Activated CD4-positive, alpha-beta memory T cell treated with anti-CD3 and anti-CD28 coated beads, Interleukin-2, amount 10 ng/mL, durations not matched to agents 7 days and 5 days (primary cell): ENCODE results near the gene NEO1. TPM values are rescaled to one million over a fixed set of nuclear protein-coding genes. Genes with fewer than 3 reads are reported as not detected.

Experiments
- CTCF ChIA-PET: fragments of 350-600 bp; sonication (Branson Sonifier 250); formaldehyde crosslinking; loops from one replicate; lab custom pipeline; 2021; ENCODE audit warnings: antibody characterized with exemption, inconsistent platforms; lab: Charles Lee
- POLR2A ChIA-PET: fragments of 350-600 bp; sonication (Branson Sonifier 250); formaldehyde crosslinking; loops from one replicate; lab custom pipeline; 2021; ENCODE audit warnings: antibody characterized with exemption; lab: Charles Lee
- DNase-seq: peaks from one replicate; pipeline ENCODE4 v3.0.0-alpha.2; 2020
- H3K27ac Mint-ChIP-seq: one replicate; pipeline ENCODE4 v1.8.0; 2021; ENCODE audit warnings: mild to moderate bottlenecking, mixed read lengths
- H3K27me3 Mint-ChIP-seq: one replicate; pipeline ENCODE4 v1.8.0; 2021; ENCODE audit warnings: mixed read lengths
- H3K36me3 Mint-ChIP-seq: one replicate; pipeline ENCODE4 v1.8.0; 2021; ENCODE audit warnings: low read depth, mixed read lengths
- H3K4me1 Mint-ChIP-seq: one replicate; pipeline ENCODE4 v1.8.0; 2021; ENCODE audit warnings: mixed read lengths
- H3K4me3 Mint-ChIP-seq: one replicate; pipeline ENCODE4 v1.8.0; 2021; ENCODE audit warnings: mild to moderate bottlenecking, mixed read lengths
- H3K9me3 Mint-ChIP-seq: one replicate; pipeline ENCODE4 v1.8.0; 2021; ENCODE audit warnings: mixed read lengths
- total RNA-seq, 2 experiments: library from RNA; stranded (reverse); gene quantifications; one replicate each; pipeline ENCODE4 v1.2.3, GENCODE V29; 2021

The NEO1 gene
- total RNA-seq, 2 experiments from 2014 or later: 7.6 to 8.3 TPM

DNA sequence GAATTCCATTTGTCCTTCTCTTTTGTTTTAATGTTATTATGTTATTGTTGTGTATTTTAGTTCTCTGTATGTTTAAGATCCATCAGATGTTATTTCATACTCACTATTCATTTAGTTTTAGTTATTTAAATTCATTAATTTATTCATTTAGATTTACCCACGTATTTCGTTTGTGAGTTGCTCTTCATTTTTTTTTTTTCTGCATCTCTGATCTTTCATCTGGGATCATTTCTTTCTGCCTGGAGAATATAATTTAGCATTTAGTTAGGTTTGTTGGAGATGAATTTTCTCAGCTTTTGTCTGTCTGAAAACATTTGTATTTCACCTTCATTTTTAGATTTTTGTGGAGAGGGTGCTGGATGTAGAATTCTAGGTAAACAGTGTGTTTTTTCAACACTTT, 12.9 kb downstream of the NEO1 start:
- Mint-ChIP-seq H3K9me3 (no peaks in the 10 kb centered on the region), H3K27ac (no peak overlapping the region), H3K27me3 (peaks cover 11% of the 10 kb centered on the region), H3K4me1 (no peaks in the 10 kb centered on the region), H3K36me3 (no peaks in the 10 kb centered on the region), H3K4me3 (no peak overlapping the region)
- DNase-seq: no peak
- ChIA-PET CTCF (no interaction called here), POLR2A (no interaction called here)

DNA sequence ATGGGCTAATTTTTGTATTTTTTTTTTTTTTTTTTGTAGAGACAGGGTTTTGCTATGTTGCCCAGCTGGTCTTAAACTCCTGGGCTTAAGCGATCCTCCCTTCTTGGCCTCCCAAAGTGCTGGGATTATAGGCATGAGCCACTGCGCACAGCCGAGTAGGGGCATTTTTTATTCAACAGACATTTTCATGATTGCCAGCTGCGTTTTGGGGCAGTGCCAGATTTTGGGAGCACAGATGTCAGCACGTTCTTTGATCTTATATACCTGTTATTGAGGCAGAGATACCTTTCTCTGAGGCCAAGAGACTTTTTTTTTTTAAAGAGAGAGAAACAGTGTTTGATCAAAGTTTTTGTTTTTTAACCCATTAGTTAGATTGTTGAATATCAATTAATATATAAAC, 16.8 kb downstream of the NEO1 start:
- Mint-ChIP-seq H3K9me3 (no peaks in the 10 kb centered on the region), H3K27me3 (peaks cover 3% of the 10 kb centered on the region)
- CTCF ChIA-PET: interaction anchor here (1.9 kb wide), 1 partner anchor 10 kb away, joined by 6 read pairs; no protein-coding TSS in a partner anchor

DNA sequence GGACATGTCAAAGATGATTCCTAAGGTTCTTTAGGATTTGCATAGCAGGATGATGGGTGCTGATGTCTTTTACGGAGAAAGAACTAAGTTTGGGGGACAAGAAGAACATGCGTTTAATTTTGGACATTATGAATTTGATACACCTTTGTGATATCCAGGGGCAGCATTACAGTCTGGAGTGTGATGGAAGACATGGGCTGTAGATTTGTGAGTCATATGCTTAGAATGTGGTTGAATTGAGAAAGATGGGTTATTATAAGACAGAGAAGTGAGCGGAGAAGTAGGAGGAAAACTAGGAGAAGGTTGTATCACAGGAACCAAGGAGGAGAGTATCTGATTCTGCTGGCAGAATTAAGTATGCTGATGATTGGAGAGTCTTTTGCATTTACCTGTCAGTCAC, 20.6 kb downstream of the NEO1 start:
- H3K27ac Mint-ChIP-seq: no peak overlapping the region
- no peaks in the 10 kb centered on the region for H3K9me3 Mint-ChIP-seq
- H3K4me1 Mint-ChIP-seq: peaks cover 2% of the 10 kb centered on the region
- POLR2A ChIA-PET: no interaction called here
- CTCF ChIA-PET: no interaction called here
- no peaks in the 10 kb centered on the region for H3K36me3 Mint-ChIP-seq
- no peak for DNase-seq
- H3K4me3 Mint-ChIP-seq: no peak overlapping the region
- H3K27me3 Mint-ChIP-seq: no peaks in the 10 kb centered on the region

More for the DNA sequence above, 16.8 kb downstream of the NEO1 start:
- Mint-ChIP-seq H3K4me3 (no peak overlapping the region), H3K4me1 (no peaks in the 10 kb centered on the region), H3K36me3 (no peaks in the 10 kb centered on the region), H3K27ac (no peak overlapping the region)
- DNase-seq: no peak
- POLR2A ChIA-PET: no interaction called here

DNA sequence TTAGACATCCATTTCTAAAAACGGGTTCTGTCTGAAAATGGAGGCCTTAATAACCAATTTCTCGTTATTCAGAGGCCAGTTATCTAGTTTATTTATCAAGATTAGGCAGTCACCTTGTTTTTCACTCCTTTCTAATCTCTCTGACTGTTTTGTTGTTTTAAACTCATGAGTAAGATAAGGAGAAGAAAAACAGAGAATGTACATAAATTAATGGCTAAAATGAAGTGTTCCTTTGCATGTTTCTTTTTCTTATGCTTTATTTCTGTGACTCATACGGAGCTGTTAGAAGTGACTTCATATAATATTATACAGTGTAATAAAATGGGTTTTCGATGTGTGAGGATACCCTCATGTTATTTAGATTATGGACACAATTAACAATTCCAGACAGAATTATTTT, 22.0 kb downstream of the NEO1 start:
- Mint-ChIP-seq H3K27me3 (no peaks in the 10 kb centered on the region), H3K9me3 (no peaks in the 10 kb centered on the region), H3K27ac (no peak overlapping the region), H3K4me1 (peaks cover 6% of the 10 kb centered on the region), H3K4me3 (no peak overlapping the region), H3K36me3 (no peaks in the 10 kb centered on the region)
- ChIA-PET CTCF (interaction anchor here (1.4 kb wide), 1 partner anchor 352 kb away, joined by 3 read pairs; no protein-coding TSS in a partner anchor), POLR2A (no interaction called here)
- DNase-seq: no peak

DNA sequence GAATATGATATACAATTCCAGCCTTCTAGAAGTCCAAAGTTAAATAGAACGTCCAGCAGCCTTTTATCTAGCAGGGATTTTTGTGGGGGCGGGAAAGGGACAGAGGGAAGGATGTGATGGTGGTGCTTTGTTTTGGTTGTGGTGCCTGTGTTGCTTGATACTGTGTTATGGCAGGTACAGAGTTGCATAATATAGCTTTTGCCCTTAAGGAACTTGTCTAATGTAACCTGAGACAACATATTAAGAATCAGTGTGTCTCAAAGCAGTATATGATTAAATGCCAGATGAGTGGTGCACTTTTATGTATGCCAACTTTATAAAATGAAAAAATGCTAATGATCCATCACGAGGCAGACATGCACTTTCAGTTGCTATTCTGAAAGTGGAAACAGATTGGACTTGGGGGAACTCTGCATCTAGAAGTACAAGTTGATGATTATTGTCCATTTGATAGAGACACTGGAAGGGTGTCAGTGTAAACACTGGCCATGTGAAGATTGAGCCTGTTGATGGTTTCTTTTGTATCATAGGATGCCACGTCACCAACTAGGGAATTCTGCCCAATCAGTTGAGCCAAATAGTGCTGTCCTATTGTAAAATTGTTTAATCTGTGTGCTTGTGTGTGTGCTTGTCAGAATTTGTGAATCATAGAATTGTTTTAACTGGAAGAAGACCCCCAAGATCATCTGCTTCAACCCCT, 23.0 kb downstream of the NEO1 start:
- H3K4me1 Mint-ChIP-seq: peaks cover 6% of the 10 kb centered on the region
- H3K36me3 Mint-ChIP-seq: no peaks in the 10 kb centered on the region
- H3K4me3 Mint-ChIP-seq: no peak overlapping the region
- no peaks in the 10 kb centered on the region for H3K9me3 Mint-ChIP-seq
- H3K27ac Mint-ChIP-seq: no peak overlapping the region
- ChIA-PET POLR2A (no interaction called here), CTCF (no interaction called here)
- H3K27me3 Mint-ChIP-seq: no peaks in the 10 kb centered on the region
- no peak for DNase-seq

GRCh38 chr15:73078291-73078690, 26.0 kb downstream of the NEO1 start:
- Mint-ChIP-seq H3K27me3 (no peaks in the 10 kb centered on the region), H3K27ac (no peak overlapping the region), H3K4me1 (peaks cover 6% of the 10 kb centered on the region), H3K36me3 (no peaks in the 10 kb centered on the region), H3K4me3 (no peak overlapping the region), H3K9me3 (no peaks in the 10 kb centered on the region)
- DNase-seq: no peak
- ChIA-PET POLR2A (no interaction called here), CTCF (interaction anchor here (0.9 kb wide), 1 partner anchor 187 kb away, joined by 3 read pairs; no protein-coding TSS in a partner anchor)

- no peak for DNase-seq
- ChIA-PET CTCF (interaction anchor here (0.9 kb wide), 1 partner anchor 187 kb away, joined by 3 read pairs; no protein-coding TSS in a partner anchor), POLR2A (no interaction called here)
- Mint-ChIP-seq H3K27ac (no peak overlapping the region), H3K4me3 (no peak overlapping the region), H3K4me1 (peaks cover 6% of the 10 kb centered on the region), H3K36me3 (no peaks in the 10 kb centered on the region), H3K9me3 (no peaks in the 10 kb centered on the region), H3K27me3 (no peaks in the 10 kb centered on the region)
Observed at GRCh38 chr15:73078722-73079121, 26.5 kb downstream of the NEO1 start.

- Mint-ChIP-seq H3K27me3 (no peaks in the 10 kb centered on the region), H3K36me3 (no peaks in the 10 kb centered on the region), H3K27ac (no peak overlapping the region), H3K4me1 (peaks cover 6% of the 10 kb centered on the region), H3K4me3 (no peak overlapping the region), H3K9me3 (no peaks in the 10 kb centered on the region)
- POLR2A ChIA-PET: no interaction called here
- CTCF ChIA-PET: interaction anchor here (0.9 kb wide), 1 partner anchor 186 kb away, joined by 3 read pairs; no protein-coding TSS in a partner anchor
- DNase-seq: no peak
Observed at GRCh38 chr15:73079565-73079964, 27.3 kb downstream of the NEO1 start.

DNA sequence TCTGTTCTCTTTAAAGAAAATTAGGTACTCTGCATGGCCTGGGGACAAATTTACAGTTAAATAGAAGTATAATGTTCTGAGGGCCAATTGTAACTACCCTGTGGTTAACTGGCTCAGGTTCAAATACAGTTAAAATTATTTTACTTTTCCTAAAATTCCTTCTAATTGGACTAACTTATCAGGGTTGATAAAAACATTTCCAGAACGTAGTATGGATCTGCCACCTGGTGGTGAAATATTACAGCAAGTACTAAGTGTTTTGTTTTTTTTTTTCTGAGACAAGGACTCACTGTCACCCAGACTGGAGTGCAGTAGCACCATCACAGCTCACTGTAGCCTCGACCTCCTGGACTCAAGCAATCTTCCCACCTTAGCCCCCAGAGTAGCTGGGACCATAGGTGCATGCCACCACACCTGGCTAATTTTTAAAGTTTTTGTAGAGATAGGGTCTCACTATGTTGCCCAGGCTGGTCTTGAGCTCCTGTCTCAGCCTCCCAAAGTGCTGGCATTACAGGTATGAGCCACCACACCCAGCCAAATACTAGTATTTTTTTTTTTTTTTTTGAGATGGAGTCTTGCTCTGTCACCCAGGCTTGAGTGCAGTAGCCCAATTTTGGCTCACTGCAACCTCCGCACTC, 29.2 kb downstream of the NEO1 start:
- Mint-ChIP-seq H3K27me3 (no peaks in the 10 kb centered on the region), H3K9me3 (no peaks in the 10 kb centered on the region), H3K27ac (no peak overlapping the region), H3K4me3 (no peak overlapping the region), H3K36me3 (no peaks in the 10 kb centered on the region), H3K4me1 (peaks cover 6% of the 10 kb centered on the region)
- CTCF ChIA-PET: interaction anchor here (0.7 to 3.5 kb wide), 13 partner anchors 161 to 758 kb away, joined by 3 to 20 read pairs (median 4); no protein-coding TSS in a partner anchor
- DNase-seq: no peak
- POLR2A ChIA-PET: no interaction called here

GRCh38 chr15:73082812-73083211, 30.5 kb downstream of the NEO1 start:
- no peak for DNase-seq
- CTCF ChIA-PET: interaction anchor here (1.3 to 3.5 kb wide), 5 partner anchors 285 to 483 kb away, joined by 5 to 20 read pairs (median 5); no protein-coding TSS in a partner anchor
- Mint-ChIP-seq H3K27ac (no peak overlapping the region), H3K9me3 (no peaks in the 10 kb centered on the region), H3K27me3 (peaks cover 3% of the 10 kb centered on the region), H3K4me3 (no peak overlapping the region), H3K4me1 (peaks cover 11% of the 10 kb centered on the region), H3K36me3 (no peaks in the 10 kb centered on the region)
- POLR2A ChIA-PET: no interaction called here

DNA sequence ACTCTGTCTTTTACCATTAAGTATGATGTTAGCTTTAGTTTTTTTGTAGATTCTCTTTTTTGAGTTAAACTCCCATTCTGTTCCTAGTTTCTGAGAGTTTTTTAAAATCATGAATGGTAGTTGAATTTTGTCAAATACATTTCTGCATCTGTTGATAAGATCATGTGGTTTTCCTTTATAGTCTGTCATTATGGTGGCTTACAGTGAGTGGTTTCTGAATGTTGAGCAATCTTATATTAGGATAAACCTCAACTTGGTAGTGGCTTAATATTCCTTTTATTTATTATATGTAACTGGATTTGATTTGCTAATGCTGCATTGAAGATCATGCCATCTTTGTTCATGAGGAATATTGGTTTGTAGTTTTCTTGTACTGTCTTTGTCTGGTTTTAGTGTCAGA, 34.8 kb downstream of the NEO1 start:
- Mint-ChIP-seq H3K4me1 (peaks cover 7% of the 10 kb centered on the region), H3K27ac (no peak overlapping the region), H3K9me3 (no peaks in the 10 kb centered on the region), H3K27me3 (peaks cover 10% of the 10 kb centered on the region), H3K36me3 (no peaks in the 10 kb centered on the region), H3K4me3 (no peak overlapping the region)
- no peak for DNase-seq
- CTCF ChIA-PET: interaction anchor here (0.7 to 1.0 kb wide), 2 partner anchors 10 to 365 kb away, joined by 3 read pairs; no protein-coding TSS in a partner anchor
- POLR2A ChIA-PET: interaction anchor here (0.7 kb wide), 1 partner anchor 282 kb away, joined by 3 read pairs; no protein-coding TSS in a partner anchor

DNA sequence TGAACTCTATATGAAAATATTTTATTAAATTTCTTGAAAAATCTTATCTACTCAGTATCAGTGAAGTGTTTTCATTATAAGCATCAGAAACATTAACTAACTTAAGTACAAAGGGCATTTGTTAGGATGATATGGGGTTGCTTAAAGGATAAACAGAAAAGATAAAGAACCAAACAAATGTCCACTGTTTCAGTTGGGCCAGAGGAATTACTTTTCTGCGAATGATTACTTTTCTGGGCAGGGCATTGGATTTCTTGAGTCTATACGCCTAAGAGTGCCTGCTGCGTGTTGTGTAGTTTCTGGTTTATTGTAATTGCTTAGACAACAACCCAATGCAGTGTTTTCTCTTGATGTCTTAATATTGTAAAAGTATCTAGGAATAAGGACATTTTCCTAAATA, 52.8 kb downstream of the NEO1 start:
- Mint-ChIP-seq H3K4me3 (no peak overlapping the region), H3K9me3 (no peaks in the 10 kb centered on the region), H3K27ac (no peak overlapping the region), H3K36me3 (no peaks in the 10 kb centered on the region), H3K4me1 (no peaks in the 10 kb centered on the region), H3K27me3 (no peaks in the 10 kb centered on the region)
- ChIA-PET CTCF (interaction anchor here (0.7 kb wide), 1 partner anchor 23 kb away, joined by 3 read pairs; no protein-coding TSS in a partner anchor), POLR2A (no interaction called here)
- DNase-seq: no peak

- Mint-ChIP-seq H3K4me1 (no peaks in the 10 kb centered on the region), H3K4me3 (no peak overlapping the region), H3K27ac (no peak overlapping the region), H3K36me3 (no peaks in the 10 kb centered on the region), H3K27me3 (no peaks in the 10 kb centered on the region), H3K9me3 (no peaks in the 10 kb centered on the region)
- CTCF ChIA-PET: no interaction called here
- no peak for DNase-seq
- POLR2A ChIA-PET: no interaction called here
Observed at GRCh38 chr15:73108676-73109075, 56.4 kb downstream of the NEO1 start.
